ENCODE measurements around the gene PNLIP.

The PNLIP gene

GRCh38 chr10:116615199-116615776, 69.6 kb downstream of the PNLIP start:
- no peak for DNase-seq (ENCODE audit: low read depth in 3 of 3)
